Fibroblast of peridontal ligament (primary cell): Measurements from ENCODE around the gene MX2.
"Not testable (repeated sequence)": the region's sequence is repeated elsewhere in the genome, so short reads cannot be mapped to it uniquely, and the experiment has no call there.

Experiments
- DNase-seq: peaks from one replicate; pipeline ENCODE4 v3.0.0-alpha.2; 2010; ENCODE audit errors: extremely low read depth

Gene MX2

GRCh38 chr21:41337515-41337914 is 24.3 kb upstream of the MX2 start:
- no peak for DNase-seq

GRCh38 chr21:41338455-41338854 is 23.4 kb upstream of the MX2 start:
- no peak for DNase-seq

GRCh38 chr21:41342035-41342434 is 19.8 kb upstream of the MX2 start:
- DNase-seq = no peak

GRCh38 chr21:41344146-41344545 is 17.7 kb upstream of the MX2 start:
- no peak for DNase-seq

- no peak for DNase-seq
Measured at GRCh38 chr21:41345356-41345755, 16.5 kb upstream of the MX2 start.

- no peak for DNase-seq
Measured at GRCh38 chr21:41345934-41346685, 15.7 kb upstream of the MX2 start.

GRCh38 chr21:41346758-41347157 is 15.1 kb upstream of the MX2 start:
- DNase-seq = no peak

GRCh38 chr21:41348434-41348833 is 13.4 kb upstream of the MX2 start:
- no peak for DNase-seq

- no peak for DNase-seq
Measured at GRCh38 chr21:41349126-41349525, 12.7 kb upstream of the MX2 start.

- no peak for DNase-seq
Measured at GRCh38 chr21:41349619-41350390, 12.0 kb upstream of the MX2 start.

- DNase-seq = no peak
Measured at GRCh38 chr21:41350436-41351155, 11.2 kb upstream of the MX2 start.

GRCh38 chr21:41357546-41357945 is 4.3 kb upstream of the MX2 start:
- DNase-seq = no peak

GRCh38 chr21:41358193-41359166 is 3.3 kb upstream of the MX2 start:
- no peak for DNase-seq

- DNase-seq = no peak
Measured at GRCh38 chr21:41359286-41359685, 2.5 kb upstream of the MX2 start.

GRCh38 chr21:41359754-41360071 is 2.1 kb upstream of the MX2 start:
- not testable (repeated sequence) for DNase-seq

- peak; percentile 19 for DNase-seq
Measured at GRCh38 chr21:41360072-41360821, 1.6 kb upstream of the MX2 start.

GRCh38 chr21:41361053-41361785 is 608 bp upstream of the MX2 start:
- no peak for DNase-seq

GRCh38 chr21:41362605-41363369 is 960 bp downstream of the MX2 start:
- DNase-seq = no peak
